ACC112 (cell line): Measurements from ENCODE around the gene SRPK2.
"Not testable (repeated sequence)": the region's sequence is repeated elsewhere in the genome, so short reads cannot be mapped to it uniquely, and the experiment has no call there.

Experiments
- H2AFZ ChIP-seq: fragments of 200-600 bp; sonication (generic); one replicate; pipeline ENCODE4 v1.6.0; 2017; ENCODE audit warnings: antibody characterized with exemption, low read length; ENCODE audit not compliant: unreplicated experiment
- H3K27ac ChIP-seq: fragments of 200-600 bp; sonication (generic); 2 replicates; pipeline ENCODE4 v1.5.1; 2014; ENCODE audit warnings: low read depth, mild to moderate bottlenecking, antibody characterized with exemption, low read length, moderate library complexity
- H3K27me3 ChIP-seq: fragments of 200-600 bp; sonication (generic); 2 replicates; pipeline ENCODE4 v1.6.1; 2014; ENCODE audit warnings: mild to moderate bottlenecking, antibody characterized with exemption, low read length, moderate library complexity, mixed read lengths; ENCODE audit not compliant: insufficient read depth
- H3K36me3 ChIP-seq: fragments of 200-600 bp; sonication (generic); 2 replicates; pipeline ENCODE4 v1.6.1; 2016; ENCODE audit warnings: mild to moderate bottlenecking, antibody characterized with exemption, low read length, moderate library complexity, mixed read lengths; ENCODE audit not compliant: insufficient read depth
- H3K4me1 ChIP-seq: fragments of 200-600 bp; sonication (generic); one replicate; pipeline ENCODE4 v1.6.1; 2016; ENCODE audit warnings: low read length, mixed read lengths; ENCODE audit not compliant: insufficient read depth, unreplicated experiment, control insufficient read depth
- H3K4me3 ChIP-seq: fragments of 200-600 bp; sonication (generic); 2 replicates; pipeline ENCODE4 v1.5.1; 2014; ENCODE audit warnings: mild to moderate bottlenecking, low read depth, low read length
- H3K79me2 ChIP-seq: fragments of 200-600 bp; sonication (generic); one replicate; pipeline ENCODE4 v1.6.0; 2016; ENCODE audit warnings: low read length; ENCODE audit not compliant: control insufficient read depth, unreplicated experiment, insufficient read depth

SRPK2 gene

GRCh38 chr7:105319578-105319977 is 69.1 kb downstream of the SRPK2 start:
- Histone ChIP-seq H3K27ac (no peak overlapping the region), H3K79me2 (peaks cover 73% of the 10 kb centered on the region), H3K4me1 (no peaks in the 10 kb centered on the region), H3K36me3 (peaks cover 5% of the 10 kb centered on the region; the same call in 1 of the 2 replicates), H2AFZ (no peak overlapping the region), H3K4me3 (no peak overlapping the region), H3K27me3 (no peaks in the 10 kb centered on the region)

GRCh38 chr7:105316578-105317344 is 72.0 kb downstream of the SRPK2 start:
- Histone ChIP-seq H3K4me3 (no peak overlapping the region), H2AFZ (no peak overlapping the region), H3K36me3 (no peaks in the 10 kb centered on the region), H3K27me3 (no peaks in the 10 kb centered on the region), H3K27ac (no peak overlapping the region), H3K79me2 (peaks cover 57% of the 10 kb centered on the region), H3K4me1 (no peaks in the 10 kb centered on the region)

DNA sequence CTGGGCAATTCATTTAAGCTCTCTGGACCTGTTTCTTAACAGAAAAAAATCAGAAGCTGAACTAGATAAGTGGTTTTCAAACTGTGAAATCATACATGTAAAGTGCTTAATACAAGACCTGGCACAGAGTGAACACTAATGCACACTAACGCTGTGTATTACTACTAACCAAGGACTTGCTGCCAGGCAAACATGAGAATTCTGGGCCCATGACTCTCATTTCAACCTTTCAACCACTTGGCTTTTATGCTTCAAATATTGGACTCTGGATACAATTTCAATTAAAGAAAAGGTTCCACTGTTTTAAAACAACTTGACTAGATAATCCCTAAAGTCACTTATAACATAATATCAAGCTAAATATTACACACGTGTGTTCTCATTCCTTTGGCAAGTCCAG is 73.4 kb downstream of the SRPK2 start:
- H3K27ac ChIP-seq: no peak overlapping the region
- H3K27me3 ChIP-seq: no peaks in the 10 kb centered on the region
- no peaks in the 10 kb centered on the region for H3K36me3 ChIP-seq
- H3K4me1 ChIP-seq: no peaks in the 10 kb centered on the region
- H2AFZ ChIP-seq: no peak overlapping the region
- peaks cover 47% of the 10 kb centered on the region for H3K79me2 ChIP-seq
- no peak overlapping the region for H3K4me3 ChIP-seq

- Histone ChIP-seq H3K27me3 (no peaks in the 10 kb centered on the region), H3K4me1 (peaks cover 9% of the 10 kb centered on the region), H3K36me3 (no peaks in the 10 kb centered on the region), H2AFZ (no peak overlapping the region), H3K4me3 (no peak overlapping the region), H3K27ac (no peak overlapping the region), H3K79me2 (peaks cover 32% of the 10 kb centered on the region)
Observed at GRCh38 chr7:105309235-105310169, 79.2 kb downstream of the SRPK2 start.

DNA sequence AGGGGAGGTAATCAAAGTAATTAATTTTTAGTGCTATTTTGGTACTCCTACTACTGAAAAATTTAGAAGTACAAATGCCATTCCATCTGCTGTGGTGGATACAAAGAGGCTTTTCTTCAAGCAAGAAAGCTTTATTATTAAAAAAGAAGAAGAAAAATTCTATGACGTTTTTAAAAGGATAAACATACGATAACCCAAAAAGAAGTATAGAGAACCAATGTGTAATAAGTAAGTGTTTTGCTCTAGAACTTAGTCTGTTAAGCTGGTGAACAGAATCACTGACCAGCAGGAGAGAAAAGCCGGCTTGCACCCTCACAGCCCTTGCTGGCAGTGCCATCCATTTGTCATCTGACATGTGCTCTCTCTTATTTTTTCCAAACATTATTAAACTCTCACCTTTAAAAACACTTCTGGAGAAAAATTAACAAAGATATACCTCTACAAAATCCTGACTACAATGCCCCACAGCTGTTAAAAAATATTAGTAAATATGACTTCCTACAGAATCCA is 81.5 kb downstream of the SRPK2 start:
- H3K4me3 ChIP-seq: no peak overlapping the region

GRCh38 chr7:105306298-105306748 is 82.4 kb downstream of the SRPK2 start:
- Histone ChIP-seq H3K27me3 (no peaks in the 10 kb centered on the region), H3K27ac (no peak overlapping the region), H3K36me3 (no peaks in the 10 kb centered on the region), H3K4me1 (peaks cover 18% of the 10 kb centered on the region), H2AFZ (no peak overlapping the region), H3K4me3 (no peak overlapping the region), H3K79me2 (peaks cover 38% of the 10 kb centered on the region)

More for the DNA sequence above, 81.5 kb downstream of the SRPK2 start:
- Histone ChIP-seq H3K27me3 (no peaks in the 10 kb centered on the region), H2AFZ (no peak overlapping the region), H3K79me2 (peaks cover 38% of the 10 kb centered on the region), H3K27ac (no peak overlapping the region), H3K36me3 (no peaks in the 10 kb centered on the region), H3K4me1 (peaks cover 18% of the 10 kb centered on the region)

DNA sequence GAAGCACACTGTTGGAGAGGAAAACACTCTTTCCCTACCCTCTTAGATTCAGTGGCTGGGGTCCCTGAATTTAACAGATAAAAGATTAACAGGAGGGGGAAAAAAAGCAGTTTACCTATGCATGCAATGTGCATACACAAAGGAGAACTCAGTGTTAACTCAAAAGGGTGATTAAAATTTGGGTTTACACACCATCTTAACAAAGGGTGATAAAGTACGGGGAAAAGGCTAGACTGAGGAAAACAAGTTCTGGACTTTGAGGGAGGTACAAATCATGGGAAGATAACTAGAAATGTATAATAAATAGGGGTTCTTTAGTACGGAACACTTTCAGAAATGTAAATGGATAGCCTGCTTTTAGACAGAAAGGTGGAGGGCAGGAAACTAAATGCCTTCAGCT is 83.1 kb downstream of the SRPK2 start:
- Histone ChIP-seq H3K79me2 (peaks cover 37% of the 10 kb centered on the region), H3K4me1 (peaks cover 18% of the 10 kb centered on the region), H3K36me3 (no peaks in the 10 kb centered on the region), H2AFZ (no peak overlapping the region), H3K27me3 (no peaks in the 10 kb centered on the region), H3K27ac (no peak overlapping the region), H3K4me3 (no peak overlapping the region)

DNA sequence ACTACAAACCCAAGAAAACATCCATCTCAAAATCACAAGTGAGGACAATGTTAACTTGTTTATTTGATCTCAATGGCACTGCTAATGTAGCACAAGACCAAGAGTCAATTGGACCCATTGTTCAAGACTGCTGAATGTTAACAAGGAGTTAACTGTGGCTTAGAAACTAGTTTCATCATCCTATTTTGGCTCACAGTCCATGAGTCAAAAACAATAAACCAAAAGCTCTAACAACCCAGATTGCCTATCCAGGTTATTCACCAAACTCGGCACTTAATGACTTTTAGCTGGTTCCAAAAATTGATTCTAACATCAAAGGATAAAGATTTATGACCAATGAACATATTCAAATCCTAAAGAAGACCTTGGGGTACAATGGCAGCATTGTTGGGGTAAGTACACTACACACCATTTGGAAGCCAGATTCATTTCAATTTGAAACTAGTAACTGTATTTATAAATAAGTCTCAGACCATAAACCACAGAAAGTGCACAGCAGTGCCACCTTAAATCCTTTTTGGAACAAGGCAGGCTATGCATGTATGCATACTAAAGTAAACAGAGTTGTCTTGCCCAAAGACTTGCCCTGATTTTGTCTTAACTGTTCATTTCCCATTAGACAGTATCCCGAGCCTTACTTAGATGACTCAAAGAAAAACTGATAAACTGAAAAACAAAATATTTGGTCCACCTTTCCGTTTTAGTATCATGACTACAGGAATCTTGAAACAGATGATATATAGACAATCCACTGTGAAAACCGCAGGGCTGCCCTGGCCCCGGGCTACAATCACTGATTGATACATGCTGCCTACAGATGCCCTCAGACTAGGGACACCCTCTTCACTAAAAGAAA is 84.5 kb downstream of the SRPK2 start:
- Histone ChIP-seq H3K36me3 (no peaks in the 10 kb centered on the region), H3K4me3 (peak overlapping the region; percentile 59), H3K79me2 (peaks cover 33% of the 10 kb centered on the region), H2AFZ (peak overlapping the region; percentile 32), H3K27me3 (no peaks in the 10 kb centered on the region), H3K4me1 (peaks cover 13% of the 10 kb centered on the region), H3K27ac (peak overlapping the region; percentile 33; the same call in 1 of the 2 replicates)

DNA sequence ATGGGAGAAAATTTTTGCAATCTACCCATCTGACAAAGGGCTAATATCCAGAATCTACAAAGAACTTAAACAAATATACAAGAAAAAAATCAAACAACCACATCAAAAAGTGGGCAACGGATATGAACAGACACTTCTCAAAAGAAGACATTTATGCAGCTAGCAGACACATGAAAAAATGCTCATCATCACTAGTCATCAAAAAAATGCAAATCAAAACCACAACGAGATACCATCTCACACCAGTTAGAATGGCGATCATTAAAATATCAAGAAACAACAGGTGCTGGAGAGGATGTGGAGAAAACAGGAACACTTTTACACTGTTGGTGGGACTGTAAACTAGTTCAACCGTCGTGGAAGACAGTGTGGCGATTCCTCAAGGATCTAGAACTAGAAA is 88.1 kb downstream of the SRPK2 start:
- Histone ChIP-seq H3K4me1 (peaks cover 13% of the 10 kb centered on the region), H3K79me2 (peaks cover 35% of the 10 kb centered on the region)
- H3K36me3 ChIP-seq, H3K4me3 ChIP-seq, H3K27me3 ChIP-seq, H2AFZ ChIP-seq, H3K27ac ChIP-seq: not testable (repeated sequence)

DNA sequence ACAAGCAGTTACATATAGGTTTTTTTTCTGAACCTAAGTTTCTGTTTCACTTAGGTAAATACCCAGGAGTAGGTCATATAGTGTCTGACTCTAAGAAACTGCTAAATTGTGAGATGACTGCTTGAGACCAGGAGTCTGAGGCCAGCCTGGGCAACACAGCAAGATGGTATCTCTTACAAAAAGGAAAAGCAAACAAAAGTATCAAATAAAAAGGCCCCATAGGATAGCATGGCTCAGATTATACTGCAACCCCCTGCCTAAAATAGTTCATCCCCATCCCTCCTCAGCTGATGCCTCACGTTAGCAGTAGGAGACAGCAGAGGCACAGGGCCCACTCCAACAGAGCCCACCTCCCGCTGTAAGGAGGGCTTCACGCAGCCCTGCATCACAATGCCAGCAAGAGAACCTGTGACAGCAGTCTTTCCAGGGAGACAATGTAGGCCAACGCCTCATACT is 90.3 kb downstream of the SRPK2 start:
- Histone ChIP-seq H3K4me3 (no peak overlapping the region), H3K4me1 (no peaks in the 10 kb centered on the region), H3K79me2 (peaks cover 42% of the 10 kb centered on the region), H3K27me3 (no peaks in the 10 kb centered on the region), H2AFZ (no peak overlapping the region), H3K36me3 (no peaks in the 10 kb centered on the region), H3K27ac (no peak overlapping the region)
